ENCODE results near the gene AFTPH.

- TF ChIP-seq TCF12 (IDR thresholded peaks at IDR 0.05; ENCODE audit: low read depth): no peak
- TF ChIP-seq TAF1 (IDR thresholded peaks at IDR 0.05; ENCODE audit: low read depth): no peak
- TF ChIP-seq NFIC (IDR thresholded peaks at IDR 0.05): no peak
- TF ChIP-seq MAX (IDR thresholded peaks at IDR 0.05): no peak
- no peak for TF ChIP-seq CEBPB (IDR thresholded peaks at IDR 0.05)
- TF ChIP-seq CREB1 (IDR thresholded peaks at IDR 0.05; ENCODE audit: low read depth): no peak
- no peak for TF ChIP-seq RAD21 (IDR thresholded peaks at IDR 0.05; ENCODE audit: low read depth)
These were observed 86.3 kb downstream of the AFTPH start for GRCh38 chr2:64610316-64610855.
